D721Med (cell line): ENCODE results near the gene TMEM170A.
"Not testable (repeated sequence)": the region's sequence is repeated elsewhere in the genome, so short reads cannot be mapped to it uniquely, and the experiment has no call there.

ENCODE experiments used
- DNase-seq: peaks from one replicate; pipeline ENCODE4 v3.0.0; 2011; ENCODE audit warnings: low spot score; ENCODE audit not compliant: insufficient read length
- FAIRE-seq: peaks from 2 replicates; lab custom pipeline; 2011; peaks lifted over from hg19 to GRCh38; lab: Jason Lieb, UNC
- TF ChIP-seq, protein P1 (sequence below): IDR thresholded peaks from 2 replicates; pipeline ENCODE4 v1.5.1; 2012; ENCODE audit warnings: mild to moderate bottlenecking, control low read depth; ENCODE audit not compliant: insufficient read depth; ENCODE audit errors: missing control alignments

The TMEM170A gene

DNA sequence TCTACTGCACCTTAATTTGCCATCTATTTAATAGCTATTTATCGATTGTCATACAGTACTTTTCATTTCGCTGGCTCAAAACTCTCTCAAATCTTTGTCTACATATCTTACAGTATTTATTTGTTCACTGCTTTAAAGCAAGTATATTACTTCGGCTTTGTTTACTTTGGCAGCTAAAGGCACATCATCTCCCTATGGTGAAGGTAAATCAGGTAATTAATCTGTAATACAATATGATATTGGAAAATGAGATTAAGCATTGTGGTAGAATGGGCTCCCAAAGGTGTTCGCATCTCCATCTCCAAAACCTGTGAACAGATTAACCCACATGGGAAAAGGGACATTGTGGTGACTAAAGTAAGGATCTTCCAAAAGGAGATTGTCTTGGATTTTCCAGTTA, 6.5 kb downstream of the TMEM170A start:
- FAIRE-seq (no peak), DNase-seq (no peak)
- TF ChIP-seq, protein P1, sequence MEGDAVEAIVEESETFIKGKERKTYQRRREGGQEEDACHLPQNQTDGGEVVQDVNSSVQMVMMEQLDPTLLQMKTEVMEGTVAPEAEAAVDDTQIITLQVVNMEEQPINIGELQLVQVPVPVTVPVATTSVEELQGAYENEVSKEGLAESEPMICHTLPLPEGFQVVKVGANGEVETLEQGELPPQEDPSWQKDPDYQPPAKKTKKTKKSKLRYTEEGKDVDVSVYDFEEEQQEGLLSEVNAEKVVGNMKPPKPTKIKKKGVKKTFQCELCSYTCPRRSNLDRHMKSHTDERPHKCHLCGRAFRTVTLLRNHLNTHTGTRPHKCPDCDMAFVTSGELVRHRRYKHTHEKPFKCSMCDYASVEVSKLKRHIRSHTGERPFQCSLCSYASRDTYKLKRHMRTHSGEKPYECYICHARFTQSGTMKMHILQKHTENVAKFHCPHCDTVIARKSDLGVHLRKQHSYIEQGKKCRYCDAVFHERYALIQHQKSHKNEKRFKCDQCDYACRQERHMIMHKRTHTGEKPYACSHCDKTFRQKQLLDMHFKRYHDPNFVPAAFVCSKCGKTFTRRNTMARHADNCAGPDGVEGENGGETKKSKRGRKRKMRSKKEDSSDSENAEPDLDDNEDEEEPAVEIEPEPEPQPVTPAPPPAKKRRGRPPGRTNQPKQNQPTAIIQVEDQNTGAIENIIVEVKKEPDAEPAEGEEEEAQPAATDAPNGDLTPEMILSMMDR = no peak

DNA sequence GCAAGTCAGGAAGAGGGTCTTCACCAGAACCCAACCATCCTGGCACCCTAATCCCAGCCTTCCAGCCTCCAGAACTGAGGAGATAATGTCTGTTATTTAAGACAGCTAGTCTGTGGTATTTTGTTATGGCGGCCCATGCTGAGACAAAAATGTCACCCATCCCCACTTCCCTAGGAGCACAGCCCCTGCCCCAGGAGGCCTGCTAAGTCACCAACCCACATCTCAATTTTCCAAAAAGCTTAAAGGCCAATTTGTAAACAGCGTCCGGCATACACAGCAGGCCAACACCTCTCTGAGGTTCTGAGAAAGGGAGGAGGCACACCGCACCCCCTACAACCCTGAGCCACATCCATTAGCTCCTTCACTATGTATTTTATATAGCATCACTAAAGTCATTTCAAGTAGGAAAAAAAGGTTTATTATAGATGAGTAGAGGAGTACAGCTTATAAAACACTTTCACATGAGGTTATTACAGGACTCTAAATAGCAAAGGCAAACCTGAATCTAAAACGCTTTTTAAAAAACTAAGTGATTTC, 6.9 kb downstream of the TMEM170A start:
- TF ChIP-seq, protein P1 = no peak
- FAIRE-seq (no peak), DNase-seq (no peak)

DNA sequence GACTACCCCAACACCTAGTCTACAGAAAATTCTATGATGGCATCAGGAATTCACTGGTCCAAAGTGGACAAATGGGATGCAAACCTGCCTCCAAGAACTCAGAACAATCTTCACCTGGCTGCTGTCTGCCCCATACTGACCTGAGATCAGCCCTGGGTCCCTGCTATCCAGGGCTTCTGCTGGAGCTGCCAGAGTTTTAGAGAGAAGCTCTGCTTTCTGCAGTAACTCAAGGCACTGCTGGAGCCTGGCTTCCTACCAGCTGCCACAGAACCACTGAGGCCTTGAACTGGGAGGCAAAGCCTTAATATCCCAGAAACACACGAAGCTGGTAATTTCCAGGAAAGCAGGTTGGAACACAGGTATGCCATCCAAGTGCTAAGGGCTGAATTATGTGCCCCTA, 7.5 kb downstream of the TMEM170A start:
- FAIRE-seq = no peak
- TF ChIP-seq, protein P1 = no peak
- no peak for DNase-seq

DNA sequence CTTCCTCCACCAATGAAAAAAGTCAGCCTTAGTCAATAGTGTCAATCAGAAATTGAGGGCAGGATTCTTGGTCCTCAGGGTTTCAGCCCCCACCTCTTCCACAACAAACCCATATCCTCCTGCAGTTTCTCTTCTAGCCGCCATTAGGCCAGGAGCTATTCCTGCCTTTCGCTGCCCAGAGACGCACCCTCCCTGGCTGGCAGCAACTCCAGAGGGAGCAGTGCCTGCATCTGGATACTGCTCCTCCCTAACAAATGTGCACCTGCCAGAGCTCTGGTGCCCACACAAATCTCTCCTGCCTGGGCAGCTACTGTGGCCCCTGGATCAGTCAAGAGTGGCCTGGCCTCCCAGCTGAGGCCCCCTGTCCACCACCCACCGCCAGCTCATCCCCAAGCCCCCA, 8.0 kb downstream of the TMEM170A start:
- DNase-seq, FAIRE-seq: not testable (repeated sequence)

DNA sequence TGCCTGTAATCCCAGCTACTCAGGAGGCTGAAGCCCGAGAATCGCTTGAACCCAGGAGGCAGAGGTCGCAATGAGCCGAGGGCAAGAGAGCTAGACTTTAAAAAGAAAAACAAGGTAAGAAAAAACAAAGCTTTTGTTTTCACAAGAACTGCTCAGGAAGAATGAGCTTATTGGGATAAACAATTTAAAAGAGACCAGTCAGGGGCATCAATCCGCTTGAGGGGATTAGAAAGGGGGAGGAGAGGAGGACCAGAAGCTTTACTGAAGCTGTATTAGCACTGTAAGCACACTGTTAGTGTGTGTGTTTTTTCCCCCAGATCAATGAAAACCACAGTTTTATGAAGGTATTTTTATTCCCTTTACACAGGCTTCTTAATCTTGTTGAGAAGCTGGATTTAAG, 8.8 kb downstream of the TMEM170A start:
- TF ChIP-seq, protein P1 = no peak
- FAIRE-seq (no peak), DNase-seq (peak; percentile 25)

DNA sequence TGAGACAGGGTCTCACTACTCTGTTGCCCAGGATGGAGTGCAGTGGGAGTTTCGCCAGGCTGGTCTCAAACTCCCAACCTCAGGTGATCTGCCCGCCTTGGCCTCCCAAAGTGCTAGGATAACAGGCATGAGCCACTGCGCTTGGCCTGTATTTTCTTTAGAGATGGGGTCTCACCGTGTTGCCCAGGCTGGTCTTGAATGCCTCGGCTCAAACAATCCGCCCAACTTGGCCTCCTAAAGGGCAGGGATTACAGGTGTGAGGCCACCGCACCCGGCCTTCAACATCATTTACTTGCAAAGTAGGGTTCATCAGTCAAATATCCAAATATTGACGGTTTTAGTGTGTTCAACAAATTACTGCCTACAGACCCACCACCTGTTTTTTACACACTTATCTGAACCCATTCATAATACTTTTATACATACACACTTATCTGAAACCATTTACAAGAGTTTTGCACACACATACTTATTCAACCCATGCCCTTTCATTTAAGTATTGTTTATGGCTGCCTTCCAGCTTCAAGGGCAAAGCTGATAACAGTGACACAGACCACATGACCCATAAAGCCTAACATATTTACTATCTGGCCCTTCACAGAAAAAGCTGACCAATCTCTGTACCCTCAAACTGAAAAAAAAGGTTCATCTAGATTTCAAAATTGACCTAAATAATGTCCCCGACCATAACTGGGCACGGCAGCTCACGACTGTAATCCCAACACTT, 11.9 kb downstream of the TMEM170A start:
- FAIRE-seq (no peak), DNase-seq (no peak)
- TF ChIP-seq, protein P1 = no peak

DNA sequence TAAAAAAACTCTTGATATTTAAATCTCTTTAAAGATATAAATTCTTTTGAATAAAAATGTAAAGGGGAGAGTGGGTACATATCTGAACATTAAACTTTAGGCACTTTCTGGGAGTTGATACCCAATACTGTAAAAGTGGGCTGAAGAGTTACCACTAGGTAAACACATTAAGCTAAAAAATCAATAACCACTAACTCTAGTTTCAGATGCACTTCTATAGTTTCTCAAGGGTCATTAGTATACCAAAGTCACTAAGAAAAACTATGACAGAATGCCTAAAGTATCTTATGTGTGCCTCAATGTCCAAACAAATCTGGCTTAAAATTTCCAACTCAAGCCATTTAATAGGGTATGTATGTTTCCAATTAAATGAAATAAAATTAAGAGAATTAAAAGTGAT, 18.1 kb downstream of the TMEM170A start:
- TF ChIP-seq, protein P1 = no peak
- no peak for DNase-seq
- FAIRE-seq = no peak

DNA sequence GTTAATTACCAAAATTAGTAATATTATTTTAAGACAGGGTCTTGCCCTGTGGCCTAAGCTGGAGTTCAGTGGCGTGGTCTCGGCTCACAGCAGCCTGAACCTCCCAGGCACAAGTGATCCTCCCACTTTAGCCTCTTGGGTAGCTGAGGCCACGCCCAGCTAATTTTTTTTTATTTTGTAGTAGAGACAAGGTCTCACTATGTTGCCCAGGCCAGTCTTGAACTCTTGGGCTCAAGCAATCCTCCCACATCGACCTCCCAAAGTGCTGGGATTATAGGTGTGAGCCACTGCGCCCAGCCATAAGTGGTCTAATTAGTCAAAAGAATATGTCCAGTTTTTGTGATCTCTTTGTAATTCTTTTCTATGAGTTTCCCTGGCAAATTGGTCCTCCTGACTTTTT, 19.2 kb downstream of the TMEM170A start:
- TF ChIP-seq, protein P1 = no peak
- FAIRE-seq (no peak), DNase-seq (no peak)
